ENCODE measurements around the gene CAP2.
"Not testable (repeated sequence)": the region's sequence is repeated elsewhere in the genome, so short reads cannot be mapped to it uniquely, and the experiment has no call there.

CAP2 gene

DNA sequence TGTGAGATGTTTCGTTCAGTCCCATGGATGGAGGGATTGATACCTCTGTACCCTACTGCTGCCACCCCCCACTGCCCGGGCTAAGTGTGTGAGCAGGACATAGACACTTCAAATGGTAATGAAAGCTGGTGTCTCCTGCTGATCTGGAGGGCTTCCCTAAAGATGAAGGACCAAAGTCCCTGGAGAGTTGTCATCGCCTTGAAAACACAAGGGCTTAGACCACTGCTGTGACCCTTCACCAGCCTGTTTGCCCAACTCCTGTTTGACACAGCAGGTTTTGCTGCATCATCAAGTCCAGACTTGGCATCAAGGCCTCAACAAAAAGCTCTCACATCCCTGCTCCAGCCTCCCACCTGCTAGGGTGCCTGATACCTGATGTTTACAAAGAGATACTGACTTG lies 148.8 kb downstream of the CAP2 start:
- no peak overlapping the region for H3K4me3 ChIP-seq (ENCODE audit: low read depth, low read length)
- TF ChIP-seq, protein P1, sequence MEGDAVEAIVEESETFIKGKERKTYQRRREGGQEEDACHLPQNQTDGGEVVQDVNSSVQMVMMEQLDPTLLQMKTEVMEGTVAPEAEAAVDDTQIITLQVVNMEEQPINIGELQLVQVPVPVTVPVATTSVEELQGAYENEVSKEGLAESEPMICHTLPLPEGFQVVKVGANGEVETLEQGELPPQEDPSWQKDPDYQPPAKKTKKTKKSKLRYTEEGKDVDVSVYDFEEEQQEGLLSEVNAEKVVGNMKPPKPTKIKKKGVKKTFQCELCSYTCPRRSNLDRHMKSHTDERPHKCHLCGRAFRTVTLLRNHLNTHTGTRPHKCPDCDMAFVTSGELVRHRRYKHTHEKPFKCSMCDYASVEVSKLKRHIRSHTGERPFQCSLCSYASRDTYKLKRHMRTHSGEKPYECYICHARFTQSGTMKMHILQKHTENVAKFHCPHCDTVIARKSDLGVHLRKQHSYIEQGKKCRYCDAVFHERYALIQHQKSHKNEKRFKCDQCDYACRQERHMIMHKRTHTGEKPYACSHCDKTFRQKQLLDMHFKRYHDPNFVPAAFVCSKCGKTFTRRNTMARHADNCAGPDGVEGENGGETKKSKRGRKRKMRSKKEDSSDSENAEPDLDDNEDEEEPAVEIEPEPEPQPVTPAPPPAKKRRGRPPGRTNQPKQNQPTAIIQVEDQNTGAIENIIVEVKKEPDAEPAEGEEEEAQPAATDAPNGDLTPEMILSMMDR (IDR thresholded peaks at IDR 0.05; ENCODE audit: low read depth, low read length) = no peak

DNA sequence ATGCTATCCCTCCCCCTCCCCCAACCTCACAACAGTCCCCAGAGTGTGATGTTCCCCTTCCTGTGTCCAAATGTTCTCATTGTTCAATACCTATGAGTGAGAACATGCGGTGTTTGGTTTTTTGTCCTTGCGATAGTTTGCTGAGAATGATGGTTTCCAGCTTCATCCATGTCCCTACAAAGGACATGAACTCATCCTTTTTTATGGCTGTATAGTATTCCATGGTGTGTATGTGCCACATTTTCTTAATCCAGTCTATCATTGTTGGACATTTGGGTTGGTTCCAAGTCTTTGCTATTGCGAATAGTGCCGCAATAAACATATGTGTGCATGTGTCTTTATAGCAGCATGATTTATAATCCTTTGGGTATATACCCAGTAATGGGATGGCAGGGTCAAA lies 152.3 kb downstream of the CAP2 start:
- not testable (repeated sequence) for H3K4me3 ChIP-seq (ENCODE audit: low read depth, low read length)

DNA sequence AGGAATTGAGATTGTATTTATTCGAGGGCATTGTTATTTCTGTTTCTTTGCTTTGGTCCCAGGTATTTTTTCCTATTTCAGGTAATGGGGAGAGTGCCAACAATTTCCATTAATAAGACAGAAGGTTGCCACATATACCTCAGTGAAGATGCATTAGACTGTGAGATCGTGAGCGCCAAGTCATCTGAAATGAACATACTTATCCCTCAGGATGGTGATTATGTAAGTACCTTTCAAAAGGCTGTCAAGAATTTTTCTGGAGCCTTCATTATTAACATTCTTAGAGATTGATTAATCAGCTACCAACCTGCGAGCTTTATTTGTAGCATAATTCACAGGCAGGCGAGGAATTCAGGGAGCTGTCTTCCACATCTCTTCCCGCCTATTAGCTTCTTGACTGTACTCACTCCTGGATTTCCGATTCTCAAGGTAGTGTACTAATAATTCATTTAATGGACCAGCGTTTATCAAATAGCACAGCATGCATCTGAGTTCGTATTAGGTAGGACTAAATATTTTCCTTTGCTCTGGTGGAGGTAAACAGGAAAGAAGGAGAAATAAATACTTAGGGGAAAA lies 158.1 kb downstream of the CAP2 start:
- TF ChIP-seq, protein P1 (IDR thresholded peaks at IDR 0.05; ENCODE audit: low read depth, low read length) = no peak
- H3K4me3 ChIP-seq (ENCODE audit: low read depth, low read length) = no peak overlapping the region

DNA sequence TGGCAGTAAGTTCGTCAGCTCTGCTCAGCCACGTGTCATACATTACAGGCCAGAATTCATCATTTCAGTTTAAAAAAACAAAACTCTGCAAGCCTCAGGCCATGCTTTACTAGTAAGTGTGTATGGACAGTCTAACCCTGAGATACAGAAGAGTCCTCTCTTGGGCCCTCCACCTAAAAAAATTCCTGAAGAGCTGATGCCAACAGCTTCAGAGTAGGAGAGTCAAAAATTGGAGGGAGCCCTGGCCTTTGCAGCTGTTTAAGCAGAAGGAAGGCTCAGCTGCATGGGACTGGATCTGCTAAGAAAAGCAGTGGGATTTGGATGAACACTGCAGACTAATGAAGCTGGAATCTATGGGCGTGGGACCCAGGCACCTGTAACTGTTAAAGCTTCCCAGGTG lies 159.5 kb downstream of the CAP2 start:
- no peak overlapping the region for H3K4me3 ChIP-seq (ENCODE audit: low read depth, low read length)
- TF ChIP-seq, protein P1 (IDR thresholded peaks at IDR 0.05; ENCODE audit: low read depth, low read length) = no peak

DNA sequence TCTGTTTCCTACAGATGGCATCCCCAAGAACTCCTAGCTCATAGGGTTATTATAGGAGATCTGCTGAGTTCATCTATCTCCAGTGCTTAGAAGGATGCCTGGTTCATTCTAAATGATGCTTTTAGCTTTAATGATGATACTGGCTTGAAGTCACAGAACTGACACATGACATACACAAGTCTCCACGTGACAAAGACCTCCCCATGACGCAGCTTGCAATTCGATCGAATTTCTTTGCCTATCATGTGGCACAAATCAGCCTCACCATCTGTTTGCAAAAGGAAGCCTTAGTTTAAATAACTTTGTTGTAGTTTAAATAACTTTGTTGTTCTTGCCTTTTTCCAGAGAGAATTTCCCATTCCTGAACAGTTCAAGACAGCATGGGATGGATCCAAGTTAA lies 162.6 kb downstream of the CAP2 start:
- H3K4me3 ChIP-seq (ENCODE audit: low read depth, low read length) = no peak overlapping the region
- TF ChIP-seq, protein P1 (IDR thresholded peaks at IDR 0.05; ENCODE audit: low read depth, low read length) = no peak

DNA sequence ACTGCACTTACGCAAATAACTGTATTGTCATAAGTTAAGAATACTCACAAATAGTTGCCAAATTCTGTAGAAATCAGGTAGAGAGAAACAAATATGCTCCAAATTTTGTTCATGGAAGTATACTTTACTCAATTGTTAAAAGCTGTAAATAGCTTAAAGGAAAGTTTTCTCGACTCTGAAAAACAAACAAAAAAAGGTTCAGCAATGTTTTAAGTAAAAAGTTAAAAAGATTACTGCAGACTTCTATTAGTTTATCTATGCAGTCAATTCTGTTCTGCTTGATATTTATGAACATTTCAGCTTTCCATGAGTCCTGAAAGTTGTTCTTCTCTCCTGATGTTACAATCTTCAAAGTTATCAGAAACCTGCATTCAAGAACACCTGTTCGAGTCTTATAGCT lies 169.2 kb downstream of the CAP2 start:
- TF ChIP-seq, protein P1 (IDR thresholded peaks at IDR 0.05; ENCODE audit: low read depth, low read length) = no peak
- no peak overlapping the region for H3K4me3 ChIP-seq (ENCODE audit: low read depth, low read length)

DNA sequence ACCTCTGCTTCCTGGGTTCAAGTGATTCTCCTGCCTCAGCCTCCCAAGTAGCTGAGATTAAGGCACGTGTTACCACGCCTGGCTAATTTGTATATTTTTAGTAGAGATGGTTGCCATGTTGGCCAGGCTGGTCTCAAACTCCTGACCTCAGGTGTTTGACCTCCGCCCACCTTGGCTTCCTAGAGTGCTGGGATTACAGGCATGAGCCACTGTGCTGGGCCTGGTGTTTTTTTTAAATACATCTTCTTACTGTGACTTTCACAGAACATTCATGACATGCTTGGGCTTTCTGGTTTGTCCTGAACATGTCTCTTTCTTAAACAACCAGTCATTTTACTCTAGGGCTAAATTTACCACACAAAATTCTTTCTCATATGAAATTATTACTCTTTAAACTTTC lies 172.0 kb downstream of the CAP2 start:
- TF ChIP-seq, protein P1 (IDR thresholded peaks at IDR 0.05; ENCODE audit: low read depth, low read length) = no peak
- no peak overlapping the region for H3K4me3 ChIP-seq (ENCODE audit: low read depth, low read length)

DNA sequence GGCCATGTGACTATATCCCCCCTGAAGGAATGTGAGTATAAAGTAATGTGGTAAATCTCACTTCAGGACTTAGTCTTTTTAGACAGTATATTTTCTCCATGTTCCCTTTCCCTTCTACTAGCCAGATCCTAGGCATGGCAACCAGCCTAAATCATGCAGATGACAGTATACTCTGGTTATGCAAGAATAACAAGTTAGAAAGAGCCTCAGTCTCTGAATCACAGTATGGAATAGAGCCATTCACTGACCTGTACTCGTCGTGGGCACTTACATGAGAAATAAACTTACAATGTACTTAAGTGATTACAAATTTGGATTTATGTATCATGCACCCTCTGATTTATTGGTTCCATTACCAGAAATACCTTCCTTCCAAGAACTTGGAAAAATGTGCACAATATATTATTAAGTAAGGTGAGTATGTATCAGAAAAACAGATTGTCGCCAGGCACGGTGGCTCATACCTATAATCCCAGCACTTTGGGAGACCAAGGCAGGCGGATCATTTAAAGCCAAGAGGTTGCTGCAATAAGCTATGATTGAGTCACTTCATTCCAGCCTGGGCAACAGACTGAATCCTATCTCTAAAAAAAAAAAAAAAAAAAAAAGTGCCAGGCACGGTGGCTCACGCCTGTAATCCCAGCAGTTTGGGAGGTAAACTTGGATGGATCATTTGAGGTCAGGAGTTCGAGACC lies 181.6 kb downstream of the CAP2 start:
- TF ChIP-seq, protein P1 (IDR thresholded peaks at IDR 0.05; ENCODE audit: low read depth, low read length) = no peak
- no peak overlapping the region for H3K4me3 ChIP-seq (ENCODE audit: low read depth, low read length)

All from WI38 (cell line).